HepG2 (cell line): ENCODE results near the gene CTNND1. TPM values are rescaled to one million over a fixed set of nuclear protein-coding genes. Genes with fewer than 3 reads are reported as not detected.

Source experiments
- ETV6 ChIP-seq: sonication (generic); formaldehyde crosslinking; conservative IDR thresholded peaks from 2 replicates; pipeline ENCODE4 v1.4.0; 2020; ENCODE audit warnings: missing genetic modification reagents
- GPN1 ChIP-seq: sonication (generic); formaldehyde crosslinking; IDR thresholded peaks from 2 replicates; pipeline ENCODE4 v1.5.1; 2020; ENCODE audit warnings: missing genetic modification reagents, borderline replicate concordance
- MEIS2 ChIP-seq: sonication (generic); formaldehyde crosslinking; IDR thresholded peaks from 2 replicates; pipeline ENCODE4 v1.9.0; 2021; ENCODE audit warnings: mild to moderate bottlenecking, missing genetic modification reagents
- NKX3-1 ChIP-seq: sonication (generic); formaldehyde crosslinking; IDR thresholded peaks from 2 replicates; pipeline ENCODE4 v1.5.0; 2020; ENCODE audit warnings: missing genetic modification reagents
- RNF219 ChIP-seq: sonication (generic); formaldehyde crosslinking; IDR thresholded peaks from 2 replicates; pipeline ENCODE4 v1.5.0; 2020; ENCODE audit warnings: mild to moderate bottlenecking, missing genetic modification reagents
- TGIF2 ChIP-seq: IDR thresholded peaks from 2 replicates; pipeline ENCODE4 v1.6.1; 2016; ENCODE audit warnings: control low read depth, missing compliant biosample characterization
- ZNF280D ChIP-seq: sonication (generic); formaldehyde crosslinking; IDR thresholded peaks from 2 replicates; pipeline ENCODE4 v1.5.1; 2020; ENCODE audit warnings: mild to moderate bottlenecking, missing genetic modification reagents
- ZNF318 ChIP-seq: sonication (generic); formaldehyde crosslinking; IDR thresholded peaks from 2 replicates; pipeline ENCODE4 v1.4.0; 2020; ENCODE audit warnings: mild to moderate bottlenecking, missing genetic modification reagents
- ZNF468 ChIP-seq: sonication (generic); formaldehyde crosslinking; IDR thresholded peaks from 2 replicates; pipeline ENCODE4 v1.8.0; 2022; ENCODE audit warnings: mild to moderate bottlenecking, moderate library complexity, missing genetic modification reagents
- ZNF512B ChIP-seq: sonication (generic); formaldehyde crosslinking; IDR thresholded peaks from 2 replicates; pipeline ENCODE4 v1.5.1; 2020; ENCODE audit warnings: missing genetic modification reagents, mild to moderate bottlenecking, borderline replicate concordance
- ZNF891 ChIP-seq: sonication (generic); formaldehyde crosslinking; IDR thresholded peaks from 2 replicates; pipeline ENCODE4 v1.5.0; 2020; ENCODE audit warnings: mild to moderate bottlenecking, missing genetic modification reagents
- polyA plus RNA-seq, 8 experiments: library from polyadenylated mRNA; depleted of rRNA in 3 of 8; stranded (reverse) in 7 of 8; unstranded in 1 of 8; fragments of >200 nt; fragmentation: Illumina TruSeq in 4 of 8; extraction: Trizol in 4 of 8; gene quantifications; 2 replicates each; pipeline versions ENCODE4 v1.2.1 to v1.2.3, GENCODE V29; 2011 to 2016; ENCODE audit warnings: low read depth in 4 of 8, missing spikeins in 1 of 8, mixed read lengths in 1 of 8; ENCODE audit not compliant: insufficient read depth in 1 of 8
- total RNA-seq, 5 experiments: library from RNA; depleted of rRNA; stranded (reverse); fragments of >200 nt; fragmentation: Illumina TruSeq; extraction: Trizol; gene quantifications; 2 replicates each; pipeline ENCODE4 v1.2.3, GENCODE V29; 2016; ENCODE audit warnings: low read depth in 1 of 5

The CTNND1 gene
- total and polyA plus RNA-seq, 2 of the 13 experiments (the other 11 are each of a cell fraction or from before 2014, with no cell fraction given) = 117 to 128 TPM

- TF ChIP-seq ZNF280D (CRISPR knock-in tag) = no peak
- TF ChIP-seq ZNF468 (CRISPR knock-in tag) = no peak
- TF ChIP-seq TGIF2 (CRISPR knock-in tag) = no peak
- TF ChIP-seq ZNF318 (CRISPR knock-in tag) = no peak
- TF ChIP-seq NKX3-1 (CRISPR knock-in tag) = peak; percentile 66; the same call in 1 of the 2 replicates
- no peak for TF ChIP-seq ZNF891 (CRISPR knock-in tag)
- TF ChIP-seq MEIS2 (CRISPR knock-in tag) = no peak
- 0 out of 2 replicates have a peak, but pooled peaks have one; percentile 20 for TF ChIP-seq RNF219 (CRISPR knock-in tag)
- no peak for TF ChIP-seq ETV6 (CRISPR knock-in tag)
- no peak for TF ChIP-seq GPN1 (CRISPR knock-in tag)
- no peak for TF ChIP-seq ZNF512B (CRISPR knock-in tag)
Measured at GRCh38 chr11:57712256-57713150, 49.1 kb upstream of the CTNND1 start, which contains the start of gene TMX2 (continued).
